ENCODE measurements around the gene TMEM80.
A peak's percentile ranks its signal among the peaks of the same experiment; 100 is the strongest.

The TMEM80 gene

DNA sequence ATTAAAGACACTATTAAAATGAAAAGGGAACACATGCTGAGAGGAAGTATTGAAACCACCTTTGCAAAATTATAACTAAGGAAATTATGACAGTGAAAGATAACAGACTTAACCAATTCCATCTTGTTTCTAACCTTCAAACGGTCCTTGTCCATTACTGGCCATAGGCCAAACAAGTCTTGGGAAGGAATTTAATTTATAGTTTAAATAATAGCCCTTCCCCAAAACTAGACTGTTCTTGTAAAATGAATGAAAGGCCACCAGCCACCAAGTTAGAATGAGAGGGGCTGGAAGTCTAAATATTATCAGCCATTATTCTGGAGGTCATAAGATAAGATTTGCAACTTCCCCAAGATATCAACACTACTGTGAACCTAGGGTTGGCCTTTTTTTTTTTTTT lies 49.8 kb downstream of the TMEM80 start:
- no peak for TF ChIP-seq ZFX (IDR thresholded peaks at IDR 0.05; ENCODE audit: borderline replicate concordance)
- TF ChIP-seq, protein P1, sequence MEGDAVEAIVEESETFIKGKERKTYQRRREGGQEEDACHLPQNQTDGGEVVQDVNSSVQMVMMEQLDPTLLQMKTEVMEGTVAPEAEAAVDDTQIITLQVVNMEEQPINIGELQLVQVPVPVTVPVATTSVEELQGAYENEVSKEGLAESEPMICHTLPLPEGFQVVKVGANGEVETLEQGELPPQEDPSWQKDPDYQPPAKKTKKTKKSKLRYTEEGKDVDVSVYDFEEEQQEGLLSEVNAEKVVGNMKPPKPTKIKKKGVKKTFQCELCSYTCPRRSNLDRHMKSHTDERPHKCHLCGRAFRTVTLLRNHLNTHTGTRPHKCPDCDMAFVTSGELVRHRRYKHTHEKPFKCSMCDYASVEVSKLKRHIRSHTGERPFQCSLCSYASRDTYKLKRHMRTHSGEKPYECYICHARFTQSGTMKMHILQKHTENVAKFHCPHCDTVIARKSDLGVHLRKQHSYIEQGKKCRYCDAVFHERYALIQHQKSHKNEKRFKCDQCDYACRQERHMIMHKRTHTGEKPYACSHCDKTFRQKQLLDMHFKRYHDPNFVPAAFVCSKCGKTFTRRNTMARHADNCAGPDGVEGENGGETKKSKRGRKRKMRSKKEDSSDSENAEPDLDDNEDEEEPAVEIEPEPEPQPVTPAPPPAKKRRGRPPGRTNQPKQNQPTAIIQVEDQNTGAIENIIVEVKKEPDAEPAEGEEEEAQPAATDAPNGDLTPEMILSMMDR (IDR thresholded peaks at IDR 0.05) = no peak
- no peak overlapping the region for H3K27ac ChIP-seq

DNA sequence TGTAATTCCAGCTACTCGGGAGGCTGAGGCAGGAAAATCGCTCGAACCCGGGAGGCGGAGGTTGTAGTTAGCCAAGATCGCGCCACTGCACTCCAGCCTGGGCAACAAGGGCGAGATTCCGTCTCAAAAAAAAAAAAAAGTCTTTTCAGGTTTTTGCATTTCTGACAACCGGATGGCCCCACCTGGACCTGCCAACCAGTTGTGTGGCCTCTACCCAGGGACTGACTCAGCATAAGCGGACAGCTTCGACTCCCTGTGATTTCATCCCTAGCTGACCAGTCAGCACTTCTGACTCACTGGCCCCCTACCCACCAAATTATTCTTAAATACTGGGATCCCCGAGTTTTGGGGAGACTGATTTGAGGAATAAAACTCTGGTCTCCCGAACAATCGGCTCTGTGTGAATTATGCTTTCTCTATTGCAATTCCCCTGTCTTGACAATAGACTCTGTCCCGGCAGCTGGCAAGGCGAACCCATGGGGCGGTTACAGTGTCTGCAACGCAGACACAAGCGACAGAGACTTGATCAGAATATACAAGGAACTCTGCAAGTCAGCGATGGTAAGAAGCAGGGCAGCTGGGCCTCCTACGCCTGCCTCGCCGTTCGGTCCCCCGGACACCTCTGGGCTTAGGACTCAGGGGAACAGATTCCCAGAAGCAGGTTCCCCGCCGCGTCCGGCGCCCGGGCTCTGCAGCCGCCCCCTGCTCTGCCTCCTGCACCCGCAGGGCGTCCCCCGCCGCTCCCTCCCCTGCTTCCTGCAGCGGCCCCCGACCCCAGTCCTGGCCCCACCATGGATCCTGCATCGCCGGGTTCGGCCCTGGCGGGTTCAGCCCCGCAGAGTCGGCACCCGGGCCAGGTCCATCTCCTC lies 50.9 kb downstream of the TMEM80 start:
- TF ChIP-seq ZFX (IDR thresholded peaks at IDR 0.05; ENCODE audit: borderline replicate concordance) = no peak
- TF ChIP-seq, protein P1 (IDR thresholded peaks at IDR 0.05) = no peak
- H3K27ac ChIP-seq = peak overlapping the region; percentile 66

DNA sequence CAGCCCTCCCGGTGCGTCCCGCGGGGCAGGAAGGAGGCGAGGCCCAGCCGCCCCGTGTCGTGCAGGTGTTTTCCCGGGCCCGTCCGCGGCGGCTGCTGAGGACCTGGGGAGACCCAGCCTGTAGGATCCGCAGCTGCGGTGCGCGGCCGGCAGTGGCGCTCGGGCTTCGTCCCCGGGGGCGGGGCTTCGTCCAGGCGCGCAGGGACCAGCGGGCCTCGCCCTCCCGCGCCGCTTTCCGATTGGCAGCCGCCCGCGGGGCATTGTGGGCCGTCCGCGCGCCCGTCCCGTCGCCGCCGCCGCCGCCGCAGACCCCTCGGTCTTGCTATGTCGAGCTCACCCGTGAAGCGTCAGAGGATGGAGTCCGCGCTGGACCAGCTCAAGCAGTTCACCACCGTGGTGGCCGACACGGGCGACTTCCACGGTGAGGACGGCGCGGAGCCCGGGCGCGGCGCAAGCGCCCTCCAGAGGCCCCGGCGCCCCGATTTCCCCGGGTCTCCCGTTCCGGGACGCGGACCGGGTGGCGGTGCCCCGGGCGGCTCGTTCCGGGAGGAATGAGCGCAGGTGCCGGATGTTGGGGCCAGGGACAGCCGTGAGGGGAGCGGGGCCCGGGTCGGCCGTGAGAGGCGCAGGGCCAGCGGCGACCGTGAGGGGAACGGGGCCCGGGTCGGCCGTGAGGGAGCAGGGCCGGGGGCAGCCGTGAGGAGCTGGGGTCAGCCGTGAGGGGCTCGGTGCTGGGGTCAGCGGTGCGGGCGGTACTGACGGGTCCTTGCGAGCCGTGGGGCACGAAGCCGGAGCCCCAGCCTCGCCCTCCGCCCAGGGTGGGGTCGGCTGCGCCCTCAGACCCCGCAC lies 51.8 kb downstream of the TMEM80 start, which contains the start of gene TALDO1:
TSS of gene TALDO1 (plus strand) at position 307 of the 849 bp plus-strand sequence. CDS start at position 325, 18 bp downstream.
- TF ChIP-seq ZFX (IDR thresholded peaks at IDR 0.05; ENCODE audit: borderline replicate concordance) = no peak
- TF ChIP-seq, protein P1 (IDR thresholded peaks at IDR 0.05) = peak; percentile 50
- peak within 1 kb of the TSS; percentile 66 for H3K27ac ChIP-seq

DNA sequence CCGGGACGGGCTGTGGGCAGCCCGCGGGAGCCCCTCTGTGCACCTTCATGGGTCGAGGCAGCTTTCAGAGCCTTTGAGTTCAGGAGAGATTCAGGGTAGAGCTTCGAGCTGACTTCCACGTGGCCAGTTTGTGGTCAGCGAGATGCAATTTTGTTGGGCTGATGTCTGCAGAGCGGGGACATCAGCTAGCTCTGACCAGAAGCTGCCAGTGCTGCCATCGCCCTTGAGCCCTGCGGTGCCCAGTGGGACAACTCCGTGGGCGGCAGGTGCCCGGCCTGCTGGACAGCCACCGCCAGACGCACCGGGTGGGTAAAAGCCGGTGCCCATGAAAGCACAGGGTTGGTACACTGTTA lies 52.4 kb downstream of the TMEM80 start:
- TF ChIP-seq, protein P1 (IDR thresholded peaks at IDR 0.05) = no peak
- TF ChIP-seq ZFX (IDR thresholded peaks at IDR 0.05; ENCODE audit: borderline replicate concordance) = no peak
- peak overlapping the region; percentile 66 for H3K27ac ChIP-seq

DNA sequence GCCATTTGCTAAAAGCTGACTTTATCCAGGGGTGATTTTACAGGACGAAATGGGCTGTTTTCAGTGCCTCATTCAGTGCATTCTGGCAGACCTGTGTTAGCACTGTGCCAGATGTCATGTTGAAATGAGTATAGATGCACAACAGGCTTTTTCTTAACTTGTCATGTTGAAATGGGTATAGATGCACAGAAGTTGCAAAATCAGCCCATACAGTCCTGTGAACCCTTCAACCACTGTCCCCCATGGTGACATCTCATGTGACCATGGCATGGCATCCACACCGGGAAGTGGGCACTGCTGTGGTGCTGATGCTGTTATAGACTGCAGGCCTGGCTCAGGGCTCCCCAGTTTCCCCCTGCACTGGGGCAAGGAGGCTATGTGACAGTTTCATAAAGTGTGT lies 54.1 kb downstream of the TMEM80 start:
- H3K27ac ChIP-seq = no peak overlapping the region
- no peak for TF ChIP-seq ZFX (IDR thresholded peaks at IDR 0.05; ENCODE audit: borderline replicate concordance)
- TF ChIP-seq, protein P1 (IDR thresholded peaks at IDR 0.05) = no peak

Data from 22Rv1 (cell line).